Left ventricle myocardium superior (tissue), 1 donor: ENCODE data around the gene METRN. TPM values are rescaled to one million over a fixed set of nuclear protein-coding genes. Genes with fewer than 3 reads are reported as not detected.

Experiments used
- ATAC-seq: fragments of 200-7000 bp; cut with Tn5 transposase; one replicate; pipeline ENCODE4 v1.9.1; 2020; ENCODE audit warnings: mild to moderate bottlenecking, moderate library complexity
- DNase-seq: peaks from one replicate; pipeline ENCODE4 v3.0.0-alpha.2; 2020
- intact Hi-C: fragments of 100-400 bp; cut with micrococcal nuclease; formaldehyde crosslinking; loops from one replicate; pipeline ENCODE4 v1.11.0; 2022
- total RNA-seq: library from RNA; stranded (reverse); fragmentation: NEBNext Ultra II Directional; extraction: Animal tissue kit (Norgen Biotek cat#: 25700); gene quantifications from one replicate; pipeline ENCODE4 v1.2.1, GENCODE V29; 2021
- donor health status: DM: no; HTN: yes; CAD: no; lungs with severe emphysema.

The METRN gene
- total RNA-seq, 1 donor from 2014 or later, result 57.9 TPM

DNA sequence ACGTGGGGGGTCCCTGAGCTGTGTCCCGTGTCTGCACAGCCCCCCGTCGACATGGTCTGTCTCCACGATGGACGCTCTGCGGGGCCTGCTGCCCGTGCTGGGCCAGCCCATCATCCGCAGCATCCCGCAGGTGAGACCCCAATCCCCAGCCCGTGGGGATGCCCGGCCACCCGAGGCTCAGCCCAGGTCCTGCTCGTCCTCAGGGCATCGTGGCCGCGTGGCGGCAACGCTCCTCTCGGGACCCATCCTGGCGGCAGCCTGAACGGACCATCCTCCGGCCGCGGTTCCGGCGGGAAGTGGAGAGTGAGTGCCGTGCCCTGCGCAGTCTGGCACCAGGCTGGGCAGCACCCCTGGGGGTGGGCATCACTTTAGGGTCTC, 50.6 kb downstream of the METRN start:
- intact Hi-C loops, result no loop called here
- no peak for DNase-seq

DNA sequence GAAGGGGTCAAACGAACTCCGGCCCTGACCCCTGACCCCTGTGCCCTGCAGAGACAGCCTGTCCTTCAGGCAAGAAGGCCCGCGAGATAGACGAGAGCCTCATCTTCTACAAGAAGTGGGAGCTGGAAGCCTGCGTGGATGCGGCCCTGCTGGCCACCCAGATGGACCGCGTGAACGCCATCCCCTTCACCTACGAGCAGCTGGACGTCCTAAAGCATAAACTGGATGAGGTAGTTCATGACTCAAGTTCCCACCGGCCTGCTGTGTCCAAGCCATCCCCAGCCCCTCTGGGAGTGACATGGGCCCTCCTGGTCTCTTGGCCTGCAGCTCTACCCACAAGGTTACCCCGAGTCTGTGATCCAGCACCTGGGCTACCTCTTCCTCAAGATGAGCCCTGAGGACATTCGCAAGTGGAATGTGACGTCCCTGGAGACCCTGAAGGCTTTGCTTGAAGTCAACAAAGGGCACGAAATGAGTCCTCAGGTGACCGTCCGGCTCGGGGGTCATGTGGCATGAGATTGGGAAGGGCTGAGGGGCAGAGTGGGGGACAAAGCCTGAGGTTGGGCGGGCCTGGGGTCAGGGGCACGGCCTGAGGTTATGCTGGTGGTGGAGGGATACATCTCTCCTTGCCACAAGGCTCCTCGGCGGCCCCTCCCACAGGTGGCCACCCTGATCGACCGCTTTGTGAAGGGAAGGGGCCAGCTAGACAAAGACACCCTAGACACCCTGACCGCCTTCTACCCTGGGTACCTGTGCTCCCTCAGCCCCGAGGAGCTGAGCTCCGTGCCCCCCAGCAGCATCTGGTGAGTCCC, 51.3 kb downstream of the METRN start:
- DNase-seq (no peak), ATAC-seq (no peak)
- intact Hi-C loops, result no loop called here

More for the DNA sequence above, 50.6 kb downstream of the METRN start:
- ATAC-seq, result no peak

DNA sequence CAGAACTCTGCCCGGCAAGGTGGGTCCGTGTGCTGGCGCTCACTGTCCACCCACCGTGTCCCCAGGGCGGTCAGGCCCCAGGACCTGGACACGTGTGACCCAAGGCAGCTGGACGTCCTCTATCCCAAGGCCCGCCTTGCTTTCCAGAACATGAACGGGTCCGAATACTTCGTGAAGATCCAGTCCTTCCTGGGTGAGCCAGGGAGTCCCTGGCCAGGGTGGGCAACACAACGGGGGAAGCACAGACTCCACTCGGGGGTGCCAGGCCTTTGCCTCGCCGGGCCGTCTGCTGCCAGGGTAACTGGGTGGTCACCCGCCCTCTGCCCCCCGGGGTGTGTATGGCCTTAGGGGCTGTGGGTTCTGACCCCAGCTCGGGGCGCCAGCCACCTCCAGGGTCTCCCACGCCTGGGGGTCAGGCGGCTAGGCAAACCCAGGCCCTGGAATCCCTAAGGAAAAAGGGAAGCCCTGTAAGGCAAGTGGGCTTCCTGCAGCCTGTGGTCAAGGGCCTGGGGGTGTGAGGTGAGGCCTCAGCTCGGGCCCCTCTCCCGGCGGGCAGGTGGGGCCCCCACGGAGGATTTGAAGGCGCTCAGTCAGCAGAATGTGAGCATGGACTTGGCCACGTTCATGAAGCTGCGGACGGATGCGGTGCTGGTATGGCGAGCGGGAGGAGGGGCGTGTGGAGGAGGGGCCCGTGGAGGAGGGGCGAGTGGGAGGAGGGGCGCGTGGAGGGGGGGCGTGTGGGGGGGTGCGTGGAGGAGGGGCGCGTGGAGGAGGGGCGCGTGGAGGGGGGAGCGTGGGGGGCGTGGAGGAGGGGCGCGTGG, 52.1 kb downstream of the METRN start:
- DNase-seq (no peak), ATAC-seq (no peak)
- intact Hi-C loops, result no loop called here

DNA sequence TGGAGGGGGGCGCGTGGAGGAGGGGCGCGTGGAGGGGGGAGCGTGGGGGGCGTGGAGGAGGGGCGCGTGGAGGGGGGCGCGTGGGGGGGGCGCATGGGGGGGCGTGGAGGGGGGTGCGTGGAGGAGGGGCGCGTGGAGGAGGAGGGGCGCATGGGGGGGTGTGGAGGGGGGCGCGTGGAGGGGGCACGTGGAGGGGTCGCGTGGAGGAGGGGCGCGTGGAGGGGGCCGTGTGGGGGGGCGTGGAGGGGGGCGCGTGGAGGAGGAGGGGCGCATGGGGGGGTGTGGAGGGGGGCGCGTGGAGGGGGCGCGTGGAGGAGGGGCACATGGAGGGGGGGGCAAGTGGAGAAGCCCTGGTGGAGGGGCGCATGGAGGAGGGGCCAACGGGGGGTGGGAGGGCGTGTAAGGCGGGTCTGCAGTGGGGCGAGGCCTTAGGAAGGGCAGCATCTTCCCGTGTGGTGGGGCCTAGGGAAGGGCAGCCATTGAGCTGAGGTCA, 52.9 kb downstream of the METRN start:
- intact Hi-C loops, result no loop called here
- ATAC-seq (no peak), DNase-seq (no peak)

DNA sequence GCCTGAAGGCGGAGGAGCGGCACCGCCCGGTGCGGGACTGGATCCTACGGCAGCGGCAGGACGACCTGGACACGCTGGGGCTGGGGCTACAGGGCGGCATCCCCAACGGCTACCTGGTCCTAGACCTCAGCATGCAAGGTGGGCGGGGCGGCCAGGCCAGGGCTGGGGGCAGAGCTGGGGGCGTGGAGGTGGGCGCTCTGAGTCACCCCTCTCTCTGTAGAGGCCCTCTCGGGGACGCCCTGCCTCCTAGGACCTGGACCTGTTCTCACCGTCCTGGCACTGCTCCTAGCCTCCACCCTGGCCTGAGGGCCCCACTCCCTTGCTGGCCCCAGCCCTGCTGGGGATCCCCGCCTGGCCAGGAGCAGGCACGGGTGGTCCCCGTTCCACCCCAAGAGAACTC, 53.5 kb downstream of the METRN start:
- intact Hi-C loops, result no loop called here
- ATAC-seq (no peak), DNase-seq (no peak)

Other genes with a start within 250 kb of the METRN start
- gene CAPN15, start 187.4 kb upstream of the METRN start, total RNA-seq, result 17.8 TPM
- gene PRR35, start 154.7 kb upstream of the METRN start, total RNA-seq, result not detected
- 0.52 TPM for gene NHLRC4, start 148.1 kb upstream of the METRN start, total RNA-seq
- 16.9 TPM for gene PIGQ, start 145.2 kb upstream of the METRN start, total RNA-seq
- 11.4 TPM for gene RAB40C, start 125.1 kb upstream of the METRN start, total RNA-seq
- gene WFIKKN1, start 84.1 kb upstream of the METRN start, total RNA-seq, result 0.10 TPM
- 62.2 TPM for gene METTL26, start 78.8 kb upstream of the METRN start, total RNA-seq
- 187 TPM for gene MCRIP2, start 73.3 kb upstream of the METRN start, total RNA-seq
- 10.9 TPM for gene WDR90, start 65.8 kb upstream of the METRN start, total RNA-seq
- 88.8 TPM for gene RHOT2, start 47.0 kb upstream of the METRN start, total RNA-seq
- 1.9 TPM for gene RHBDL1, start 39.4 kb upstream of the METRN start, total RNA-seq
- 144 TPM for gene STUB1, start 34.7 kb upstream of the METRN start, total RNA-seq
- 49.0 TPM for gene JMJD8, start 30.8 kb upstream of the METRN start, total RNA-seq
- 8.3 TPM for gene WDR24, start 24.7 kb upstream of the METRN start, total RNA-seq
- gene FBXL16, start 9.3 kb upstream of the METRN start, total RNA-seq, result 0.99 TPM
- gene ANTKMT, start 6.0 kb downstream of the METRN start, total RNA-seq, result 31.2 TPM
- gene CCDC78, start 11.3 kb downstream of the METRN start, total RNA-seq, result 0.50 TPM
- gene HAGHL, start 12.0 kb downstream of the METRN start, total RNA-seq, result 13.6 TPM
- 34.5 TPM for gene CIAO3, start 25.9 kb downstream of the METRN start, total RNA-seq
- 4.6 TPM for gene MSLN, start 45.6 kb downstream of the METRN start, total RNA-seq
- gene RPUSD1, start 73.3 kb downstream of the METRN start, total RNA-seq, result 8.7 TPM
- gene CHTF18, start 73.5 kb downstream of the METRN start, total RNA-seq, result 6.6 TPM
- not detected for gene GNG13, start 85.6 kb downstream of the METRN start, total RNA-seq